ENCODE measurements around the gene ERF.
"Not testable (repeated sequence)": the region's sequence is repeated elsewhere in the genome, so short reads cannot be mapped to it uniquely, and the experiment has no call there.

The ERF gene

GRCh38 chr19:42273407-42274064 is 18.6 kb upstream of the ERF start:
- no peak for DNase-seq

GRCh38 chr19:42272989-42273406 is 18.1 kb upstream of the ERF start:
- DNase-seq = no peak

- no peak for DNase-seq
Observed at GRCh38 chr19:42272535-42272897, 17.6 kb upstream of the ERF start.

GRCh38 chr19:42271861-42272534 is 17.1 kb upstream of the ERF start:
- DNase-seq = no peak

GRCh38 chr19:42271045-42271419 is 16.1 kb upstream of the ERF start:
- DNase-seq = peak; percentile 54

GRCh38 chr19:42270346-42271044 is 15.6 kb upstream of the ERF start:
- peak; percentile 86 for DNase-seq

GRCh38 chr19:42269478-42270345 is 14.8 kb upstream of the ERF start:
- DNase-seq = no peak

GRCh38 chr19:42268704-42269477 is 14.0 kb upstream of the ERF start, which contains the start of gene CIC:
TSS of gene CIC (plus strand) at chr19:42269252. CDS start at chr19:42271784, 2,532 bp downstream.
- DNase-seq = peak; percentile 100

- peak; percentile 100 for DNase-seq
Observed at GRCh38 chr19:42268142-42268703, 13.3 kb upstream of the ERF start.

GRCh38 chr19:42267644-42268141 is 12.8 kb upstream of the ERF start:
- no peak for DNase-seq

GRCh38 chr19:42266928-42267603 is 12.1 kb upstream of the ERF start:
- not testable (repeated sequence) for DNase-seq

- DNase-seq = not testable (repeated sequence)
Observed at GRCh38 chr19:42266105-42266504, 11.2 kb upstream of the ERF start.

- DNase-seq = no peak
Observed at GRCh38 chr19:42261763-42262162, 6.8 kb upstream of the ERF start.

- DNase-seq = not testable (repeated sequence)
Observed at GRCh38 chr19:42257842-42258241, 2.9 kb upstream of the ERF start.

GRCh38 chr19:42255766-42256745 is 1.1 kb upstream of the ERF start:
- DNase-seq = no peak

GRCh38 chr19:42254089-42254849 is 659 bp downstream of the ERF start:
- DNase-seq = peak; percentile 70

- DNase-seq = peak; percentile 63
Observed at GRCh38 chr19:42253245-42254088, 1.5 kb downstream of the ERF start.
